Muscle layer of duodenum (tissue), 2 donors: ENCODE data around the gene CNNM4.
"Not testable (repeated sequence)": the region's sequence is repeated elsewhere in the genome, so short reads cannot be mapped to it uniquely, and the experiment has no call there.

ENCODE experiments used
- H3K27ac ChIP-seq: one replicate; pipeline ENCODE4 v1.7.0; 2013; ENCODE audit warnings: mild to moderate bottlenecking, low read length
- H3K27me3 ChIP-seq: one replicate; pipeline ENCODE4 v1.7.0; 2013; ENCODE audit warnings: low read depth, mild to moderate bottlenecking, control low read depth, low read length
- H3K36me3 ChIP-seq, 2 donors: one replicate each; pipeline ENCODE4 v1.7.0; 2013; ENCODE audit warnings: low read length in 2 of 2, control low read depth in 1 of 2, mild to moderate bottlenecking in 1 of 2; ENCODE audit not compliant: insufficient read depth in 2 of 2, control insufficient read depth in 1 of 2
- H3K4me1 ChIP-seq, 2 donors: one replicate each; pipeline ENCODE4 v1.7.0; 2013; ENCODE audit warnings: low read length in 2 of 2, mild to moderate bottlenecking in 2 of 2, control low read depth in 1 of 2, moderate library complexity in 1 of 2; ENCODE audit not compliant: insufficient read depth in 2 of 2, control insufficient read depth in 1 of 2
- H3K4me3 ChIP-seq, 2 donors: one replicate each; pipeline ENCODE4 v1.7.0; 2013; ENCODE audit warnings: low read length in 2 of 2, low read depth in 1 of 2, mild to moderate bottlenecking in 1 of 2
- H3K9me3 ChIP-seq, 2 donors: one replicate each; pipeline ENCODE4 v1.7.0; 2013; ENCODE audit warnings: low read length in 2 of 2, control low read depth in 1 of 2, mild to moderate bottlenecking in 1 of 2; ENCODE audit not compliant: control insufficient read depth in 1 of 2
- donor health status: healthy.

The CNNM4 gene

GRCh38 chr2:96797066-96797625, 36.4 kb downstream of the CNNM4 start:
- Histone ChIP-seq H3K27me3 (no peaks in the 10 kb centered on the region), H3K4me1 (peaks cover 0 to 5% of the 10 kb centered on the region in 2 donors), H3K36me3 (peaks cover 4 to 30% of the 10 kb centered on the region in 2 donors), H3K9me3 (no peaks in the 10 kb centered on the region), H3K4me3 (no peak overlapping the region), H3K27ac (no peak overlapping the region)

GRCh38 chr2:96798733-96799622, 38.3 kb downstream of the CNNM4 start:
- Histone ChIP-seq H3K4me1 (peaks cover 0 to 5% of the 10 kb centered on the region in 2 donors), H3K27ac (no peak overlapping the region), H3K27me3 (no peaks in the 10 kb centered on the region), H3K9me3 (no peaks in the 10 kb centered on the region), H3K4me3 (no peak overlapping the region), H3K36me3 (peaks cover 4 to 36% of the 10 kb centered on the region in 2 donors)

- Histone ChIP-seq H3K27ac (no peak overlapping the region), H3K36me3 (peaks cover 4 to 36% of the 10 kb centered on the region in 2 donors), H3K4me1 (peaks cover 0 to 5% of the 10 kb centered on the region in 2 donors), H3K9me3 (no peaks in the 10 kb centered on the region), H3K27me3 (no peaks in the 10 kb centered on the region), H3K4me3 (no peak overlapping the region)
Measured at GRCh38 chr2:96799623-96799935, 38.9 kb downstream of the CNNM4 start.

- H3K9me3 ChIP-seq = no peaks in the 10 kb centered on the region
- no peak overlapping the region for H3K27ac ChIP-seq
- peaks cover 0 to 5% of the 10 kb centered on the region in 2 donors for H3K4me1 ChIP-seq
- no peak overlapping the region for H3K4me3 ChIP-seq
- H3K36me3 ChIP-seq = peaks cover 4 to 36% of the 10 kb centered on the region in 2 donors
- no peaks in the 10 kb centered on the region for H3K27me3 ChIP-seq
Measured at GRCh38 chr2:96800061-96801004, 39.6 kb downstream of the CNNM4 start.

- Histone ChIP-seq H3K27ac (no peak overlapping the region), H3K4me3 (no peak overlapping the region), H3K36me3 (peaks cover 4 to 36% of the 10 kb centered on the region in 2 donors), H3K9me3 (no peaks in the 10 kb centered on the region), H3K27me3 (no peaks in the 10 kb centered on the region), H3K4me1 (peaks cover 0 to 5% of the 10 kb centered on the region in 2 donors)
Measured at GRCh38 chr2:96801005-96801785, 40.5 kb downstream of the CNNM4 start.

GRCh38 chr2:96801786-96802595, 41.3 kb downstream of the CNNM4 start:
- H3K4me3 ChIP-seq = no peak overlapping the region
- H3K4me1 ChIP-seq = peaks cover 0 to 5% of the 10 kb centered on the region in 2 donors
- H3K36me3 ChIP-seq = peaks cover 4 to 36% of the 10 kb centered on the region in 2 donors
- H3K9me3 ChIP-seq = no peaks in the 10 kb centered on the region
- no peaks in the 10 kb centered on the region for H3K27me3 ChIP-seq
- H3K27ac ChIP-seq = no peak overlapping the region

- Histone ChIP-seq H3K27ac (no peak overlapping the region), H3K4me3 (no peak overlapping the region), H3K36me3 (peaks cover 4 to 31% of the 10 kb centered on the region in 2 donors), H3K27me3 (no peaks in the 10 kb centered on the region), H3K4me1 (peaks cover 0 to 5% of the 10 kb centered on the region in 2 donors), H3K9me3 (no peaks in the 10 kb centered on the region)
Measured at GRCh38 chr2:96802721-96803120, 42.0 kb downstream of the CNNM4 start.

- no peaks in the 10 kb centered on the region for H3K9me3 ChIP-seq
- H3K27me3 ChIP-seq = no peaks in the 10 kb centered on the region
- H3K4me1 ChIP-seq = peaks cover 0 to 5% of the 10 kb centered on the region in 2 donors
- peaks cover 5 to 22% of the 10 kb centered on the region in 2 donors for H3K36me3 ChIP-seq
- H3K4me3 ChIP-seq = no peak overlapping the region
- H3K27ac ChIP-seq = no peak overlapping the region
Measured at GRCh38 chr2:96804986-96805385, 44.3 kb downstream of the CNNM4 start.

- not testable (repeated sequence) for H3K27ac ChIP-seq, H3K4me1 ChIP-seq, H3K4me3 ChIP-seq, H3K9me3 ChIP-seq, H3K27me3 ChIP-seq
- peaks cover 5 to 27% of the 10 kb centered on the region in 2 donors for H3K36me3 ChIP-seq
Measured at GRCh38 chr2:96805946-96806345, 45.2 kb downstream of the CNNM4 start.

GRCh38 chr2:96806468-96807126, 45.9 kb downstream of the CNNM4 start:
- H3K36me3 ChIP-seq = peaks cover 5 to 31% of the 10 kb centered on the region in 2 donors
- no peaks in the 10 kb centered on the region for H3K27me3 ChIP-seq
- H3K27ac ChIP-seq = no peak overlapping the region

More at GRCh38 chr2:96806468-96807126, 45.9 kb downstream of the CNNM4 start:
- Histone ChIP-seq H3K9me3 (no peaks in the 10 kb centered on the region), H3K4me1 (no peaks in the 10 kb centered on the region), H3K4me3 (no peak overlapping the region)
